IMR-90 (cell line): ENCODE data around the gene PLB1.

Experiments
- CEBPB ChIP-seq: IDR thresholded peaks from 2 replicates; pipeline ENCODE4 v1.6.1; 2012; ENCODE audit warnings: low read depth, low read length, improper control_type of control experiment
- CHD1 ChIP-seq: IDR thresholded peaks from 2 replicates; pipeline ENCODE4 v1.6.1; 2012; ENCODE audit warnings: low read depth, low read length, improper control_type of control experiment
- CTCF ChIP-seq: conservative IDR thresholded peaks from 2 replicates; pipeline ENCODE4 v1.5.1; 2012; ENCODE audit warnings: mild to moderate bottlenecking, low read depth, low read length, improper control_type of control experiment
- ELK1 ChIP-seq: fragments of 150-350 bp; IDR thresholded peaks from 2 replicates; pipeline ENCODE4 v1.6.1; 2016; ENCODE audit warnings: low read depth, mild to moderate bottlenecking, low read length, moderate library complexity, borderline replicate concordance
- FOS ChIP-seq: fragments of 150-350 bp; IDR thresholded peaks from 2 replicates; pipeline ENCODE4 v1.6.1; 2016; ENCODE audit warnings: low read depth, low read length
- MAZ ChIP-seq: IDR thresholded peaks from 2 replicates; pipeline ENCODE4 v1.6.1; 2012; ENCODE audit warnings: low read depth, mild to moderate bottlenecking, low read length, improper control_type of control experiment, moderate library complexity, borderline replicate concordance
- MXI1 ChIP-seq: IDR thresholded peaks from 2 replicates; pipeline ENCODE4 v1.6.1; 2012; ENCODE audit warnings: low read depth, mild to moderate bottlenecking, low read length, moderate library complexity, borderline replicate concordance
- POLR2A ChIP-seq: IDR thresholded peaks from 2 replicates; pipeline ENCODE4 v1.6.1; 2012; ENCODE audit warnings: mild to moderate bottlenecking, low read depth, low read length
- USF2 ChIP-seq: fragments of 150-350 bp; IDR thresholded peaks from 2 replicates; pipeline ENCODE4 v1.6.1; 2017; ENCODE audit warnings: mild to moderate bottlenecking, antibody characterized with exemption, low read length, low read depth

GRCh38 chr2:28627722-28628480 lies 132.0 kb downstream of the PLB1 start:
- no peak for TF ChIP-seq POLR2A
- no peak for TF ChIP-seq ELK1
- TF ChIP-seq CEBPB = no peak
- no peak for TF ChIP-seq CTCF
- TF ChIP-seq FOS = no peak
- TF ChIP-seq MXI1 = no peak
- no peak for TF ChIP-seq CHD1
- no peak for TF ChIP-seq MAZ
- TF ChIP-seq USF2 = no peak
